ENCODE measurements around the gene ERVK3-1.
"Not testable (repeated sequence)": the region's sequence is repeated elsewhere in the genome, so short reads cannot be mapped to it uniquely, and the experiment has no call there.

Gene ERVK3-1

DNA sequence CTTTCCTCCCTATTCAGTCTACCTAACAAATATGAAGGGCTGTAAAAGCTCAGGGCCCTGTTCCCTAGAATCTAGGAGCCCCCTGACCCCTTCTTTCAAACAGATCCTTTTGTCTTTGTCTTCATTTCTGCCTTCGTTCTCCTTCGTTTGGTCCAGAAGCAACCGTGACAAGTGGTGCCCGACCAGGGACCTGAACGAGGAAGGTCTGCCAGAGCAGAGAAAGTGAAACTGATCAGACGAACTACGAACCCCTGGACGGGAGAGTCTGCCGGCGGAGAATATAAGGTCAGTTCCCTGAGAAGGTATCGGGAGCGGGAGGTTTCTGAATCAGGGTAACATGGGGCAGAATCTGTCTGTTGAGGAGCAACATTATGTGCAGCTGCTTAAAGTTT, 751 bp downstream of the ERVK3-1 start:
- peak in 1 of 3 donors; percentile 31 for DNase-seq

DNA sequence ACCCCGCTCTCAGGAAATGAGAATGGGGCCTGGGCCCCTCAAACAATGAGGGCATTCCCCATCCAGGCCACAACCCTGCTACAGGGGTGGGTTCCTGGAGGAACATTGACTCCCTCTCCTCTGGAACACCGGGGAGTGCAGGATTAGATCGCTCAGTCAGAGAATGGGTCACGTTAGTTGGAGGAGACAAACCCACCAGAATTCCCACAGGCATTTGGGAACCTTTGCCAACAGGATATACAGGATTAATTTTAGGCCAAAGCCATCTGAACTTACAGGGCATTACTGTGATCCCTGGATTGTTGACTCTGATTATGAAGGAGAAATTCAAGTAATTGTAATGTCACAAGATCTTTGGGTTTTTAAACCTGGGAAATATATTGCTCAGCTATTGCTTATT, 2.6 kb downstream of the ERVK3-1 start:
- DNase-seq = no peak

DNA sequence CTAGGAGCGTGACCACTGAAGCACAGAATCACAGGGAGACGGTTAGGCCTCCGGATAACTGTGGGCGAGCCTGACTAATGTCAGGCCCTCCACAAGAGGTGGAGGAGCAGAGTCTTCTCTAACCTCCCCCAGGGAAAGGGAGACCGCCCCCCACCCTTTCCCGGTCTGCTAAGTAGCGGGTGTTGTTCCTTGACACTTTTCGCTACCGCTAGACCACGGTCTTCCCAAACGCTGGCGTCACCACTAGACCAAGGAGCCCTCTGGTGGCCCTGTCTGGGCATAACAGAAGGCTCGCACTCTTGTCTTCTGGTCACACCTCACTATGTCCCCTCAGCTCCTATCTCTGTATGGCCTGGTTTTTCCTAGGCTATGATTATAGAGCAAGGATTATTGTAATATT, 5.5 kb downstream of the ERVK3-1 start:
- not testable (repeated sequence) for DNase-seq

DNA sequence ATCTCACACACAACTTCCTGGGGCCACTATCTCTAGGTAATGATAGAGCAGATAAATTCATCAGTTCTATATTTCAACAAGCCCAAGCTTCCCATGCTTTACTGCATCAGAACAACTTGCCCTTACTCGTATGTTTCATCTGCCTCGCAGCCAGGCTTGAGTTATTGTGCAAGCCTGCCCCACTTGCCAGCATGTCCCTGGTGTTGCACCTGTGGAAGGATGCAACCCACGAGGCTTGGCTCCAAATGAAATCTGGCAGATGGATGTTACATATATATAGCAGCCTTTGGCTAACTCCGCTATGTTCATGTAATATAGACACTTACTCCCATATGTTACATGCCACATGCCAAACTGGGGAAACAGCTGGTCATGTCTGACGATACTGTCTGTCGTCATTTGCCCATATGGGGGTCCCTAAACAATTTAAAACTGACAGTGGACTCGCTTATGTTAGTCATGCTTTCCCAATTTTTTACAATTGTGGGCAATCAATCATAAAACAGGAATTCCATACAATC, 6.2 kb downstream of the ERVK3-1 start:
- no peak for DNase-seq

DNA sequence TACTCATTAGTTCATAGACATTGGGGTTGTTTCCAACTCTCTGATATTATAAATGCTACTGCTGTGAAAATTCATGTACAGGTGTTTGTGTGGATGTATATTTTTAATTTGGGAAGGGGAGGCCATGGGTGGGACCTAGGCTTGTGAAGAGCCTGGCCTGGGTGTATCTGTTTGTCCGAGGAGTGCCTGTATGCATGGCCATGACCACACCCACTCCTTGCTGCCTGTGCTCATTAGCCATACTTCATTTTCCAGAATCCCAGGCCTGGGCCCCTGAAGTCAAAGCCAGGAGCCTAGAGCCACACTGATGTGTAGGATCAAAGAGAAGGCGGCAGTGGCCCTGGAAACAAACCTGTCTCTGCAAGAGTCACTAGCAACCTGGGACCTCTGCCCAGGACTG, 10.4 kb downstream of the ERVK3-1 start:
- DNase-seq = no peak

DNA sequence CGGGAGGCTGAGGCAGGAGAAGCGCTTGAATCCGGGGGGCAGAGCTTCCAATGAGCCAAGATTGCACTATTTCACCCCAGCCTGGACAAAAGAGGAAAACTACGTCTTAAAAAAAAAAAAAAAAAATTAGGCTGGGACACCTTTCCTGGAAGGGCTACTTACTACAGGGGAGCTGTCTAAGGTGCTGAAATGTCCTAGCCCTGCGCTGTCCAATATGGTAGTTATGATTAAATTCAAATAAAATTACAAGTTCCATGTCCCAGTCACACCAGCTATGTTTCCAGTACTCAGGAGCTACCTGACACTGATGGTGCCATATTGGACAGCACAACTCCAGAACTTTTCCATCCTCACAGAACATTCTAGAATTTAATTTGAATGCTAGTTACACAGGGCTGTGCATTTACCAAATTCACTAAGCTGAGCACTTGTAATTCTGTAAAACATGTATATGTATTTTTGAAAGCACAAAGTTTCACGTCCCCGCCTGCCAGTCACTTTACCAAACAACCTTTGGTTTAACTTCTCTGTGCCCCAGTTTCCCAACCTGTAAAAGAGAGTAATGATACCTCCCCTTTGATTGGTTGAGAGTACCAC, 12.4 kb downstream of the ERVK3-1 start:
- peak; percentile 23 to 47 (median 43) for DNase-seq

DNA sequence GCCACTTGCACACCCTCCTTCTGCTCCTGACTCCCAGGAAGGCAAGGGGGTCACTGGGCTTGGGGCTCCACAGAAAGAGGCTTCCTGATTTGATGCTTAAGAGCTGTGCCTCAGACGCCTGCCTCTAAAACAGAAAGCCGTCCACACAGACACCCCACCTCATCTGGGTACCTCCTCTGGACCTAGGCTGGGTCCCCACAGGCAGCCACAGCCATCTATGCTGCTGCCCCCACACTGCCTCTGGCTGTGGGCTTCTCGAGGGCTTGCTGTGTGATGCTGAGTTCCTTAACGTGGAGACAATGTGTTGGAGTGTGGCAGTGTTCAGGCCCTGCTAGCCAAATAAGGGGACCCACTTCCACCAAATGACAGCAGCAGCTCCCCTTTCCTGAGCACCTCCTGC, 13.1 kb downstream of the ERVK3-1 start:
- no peak for DNase-seq

DNA sequence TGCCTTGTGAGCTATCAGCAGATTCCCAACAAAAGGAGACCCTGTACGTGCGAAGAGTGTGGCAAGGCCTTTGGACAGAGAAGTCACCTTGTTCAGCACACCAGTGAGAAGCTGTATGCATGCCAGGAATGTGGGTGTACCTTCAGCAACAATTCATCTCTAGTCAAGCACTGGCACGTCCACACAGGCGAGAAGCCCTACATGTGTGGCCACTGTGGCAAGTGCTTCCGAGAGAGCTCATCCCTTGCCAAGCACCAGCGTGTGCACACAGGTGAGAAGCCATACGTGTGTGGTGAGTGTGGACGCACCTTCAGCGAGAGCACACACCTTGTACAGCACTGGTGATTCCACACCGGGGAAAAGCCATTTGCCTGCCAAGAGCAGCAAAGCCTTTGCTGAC, 14.1 kb downstream of the ERVK3-1 start:
- DNase-seq = no peak

DNA sequence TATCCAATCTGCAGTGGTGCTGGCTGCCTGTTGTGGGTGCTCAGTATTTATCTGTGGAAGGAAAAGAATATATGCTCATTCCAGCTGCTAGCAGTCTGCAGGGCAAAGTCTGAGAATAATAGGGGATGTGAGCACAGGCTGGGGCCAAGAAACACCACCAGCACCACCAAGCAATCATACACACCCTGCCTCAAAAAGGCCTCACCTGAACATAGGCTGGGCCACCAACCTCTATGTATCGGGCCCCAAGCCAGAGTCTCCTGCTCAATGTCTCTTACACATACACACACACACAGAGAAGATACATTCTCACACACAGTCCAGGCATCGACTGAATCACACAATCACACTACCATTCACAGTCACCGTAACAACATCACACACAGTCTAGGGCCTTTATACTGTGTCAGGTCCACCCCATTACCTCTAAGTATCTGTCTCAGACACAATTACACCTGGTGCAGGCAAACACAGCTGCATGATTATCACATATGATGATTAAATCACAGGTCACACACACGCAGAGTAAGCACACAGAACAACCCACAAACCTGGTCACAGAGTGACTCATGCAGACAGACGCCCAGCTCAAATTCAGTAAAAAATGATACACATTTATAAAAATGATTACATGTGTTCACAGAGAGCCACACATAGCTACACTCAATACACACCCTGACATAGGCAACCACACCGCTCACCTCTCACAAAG, 20.3 kb downstream of the ERVK3-1 start:
- DNase-seq = no peak

DNA sequence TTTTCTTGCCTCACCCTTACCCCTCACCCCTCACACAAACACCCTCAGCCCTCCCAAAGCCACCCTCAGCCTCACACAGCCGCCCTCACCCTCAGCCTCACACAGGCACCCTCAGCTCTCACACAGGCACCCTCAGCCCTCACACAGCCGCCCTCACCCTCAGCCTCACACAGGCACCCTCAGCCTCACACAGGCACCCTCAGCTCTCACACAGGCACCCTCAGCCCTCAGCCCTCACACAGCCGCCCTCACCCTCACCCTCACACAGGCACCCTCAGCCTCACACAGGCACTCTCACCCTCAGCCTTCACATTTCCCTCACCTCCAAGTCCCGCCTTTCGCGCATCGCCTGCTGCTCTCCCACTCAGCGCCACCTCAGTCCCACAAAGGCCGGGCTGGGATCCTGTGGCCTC, 21.3 kb downstream of the ERVK3-1 start:
- DNase-seq = no peak

DNA sequence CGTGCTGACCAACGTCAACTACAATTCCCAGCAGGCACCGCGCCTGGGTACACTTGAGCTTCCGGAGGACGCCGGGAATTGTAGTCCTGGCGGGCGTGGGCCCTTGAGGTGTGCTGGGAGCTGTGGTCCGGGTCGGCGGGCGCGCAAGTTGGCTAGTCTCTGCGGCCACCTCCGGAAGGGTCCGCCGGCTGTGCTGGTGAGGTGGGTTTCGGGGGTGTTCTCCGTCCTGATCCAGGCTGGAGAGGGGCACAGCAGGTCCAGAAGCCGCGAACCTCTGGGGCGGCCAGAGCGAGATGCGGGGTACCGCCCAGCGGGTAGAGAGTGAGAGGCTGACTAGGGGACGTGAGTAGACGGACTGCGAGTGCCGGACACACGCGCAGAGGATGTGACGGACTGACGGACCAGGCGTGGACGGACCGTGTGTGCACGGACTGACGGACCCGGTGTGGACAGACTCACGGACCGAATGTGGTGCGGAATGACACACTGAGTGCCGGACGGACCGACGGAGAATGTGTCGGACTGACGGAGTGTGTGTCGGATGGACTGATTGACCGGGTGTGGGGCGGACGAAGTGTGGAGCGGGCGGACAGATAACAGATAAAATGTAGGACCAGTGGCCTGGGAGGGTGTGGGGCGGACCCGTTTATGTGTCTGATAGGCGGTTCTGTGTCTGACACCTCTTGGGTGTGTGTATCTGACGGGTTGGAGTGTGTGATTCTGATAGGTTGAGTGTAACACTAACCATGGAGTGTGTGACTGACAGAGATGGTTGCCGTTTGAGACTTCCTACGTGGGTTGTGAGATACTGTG, 21.9 kb downstream of the ERVK3-1 start, which contains the start of gene ZSCAN22:
TSS of gene ZSCAN22 (plus strand) at position 81 of the 813 bp plus-strand sequence. CDS start 7,809 bp downstream, outside the sequence.
- peak; percentile 97 to 98 (median 97) for DNase-seq

DNA sequence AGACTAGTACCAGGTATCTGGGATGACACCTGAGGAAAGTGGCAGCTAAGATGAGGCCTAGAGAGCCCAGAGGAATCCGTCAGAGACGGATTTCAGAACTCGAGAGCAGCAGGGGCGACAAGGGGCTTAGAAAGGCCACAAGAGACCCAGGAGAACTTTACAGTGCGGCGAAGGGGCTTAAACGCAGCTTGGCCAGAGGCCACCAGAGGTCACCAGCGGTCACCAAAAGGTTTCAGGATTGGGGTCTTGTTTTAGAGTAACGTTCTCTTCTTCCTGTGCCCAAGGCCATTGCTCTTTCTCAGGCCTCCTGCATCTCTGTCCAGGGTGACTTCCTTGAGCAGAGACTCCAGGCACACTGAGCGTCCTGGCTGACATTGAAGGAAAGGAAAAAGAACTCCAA, 23.8 kb downstream of the ERVK3-1 start:
- peak; percentile 39 to 57 (median 48) for DNase-seq

DNA sequence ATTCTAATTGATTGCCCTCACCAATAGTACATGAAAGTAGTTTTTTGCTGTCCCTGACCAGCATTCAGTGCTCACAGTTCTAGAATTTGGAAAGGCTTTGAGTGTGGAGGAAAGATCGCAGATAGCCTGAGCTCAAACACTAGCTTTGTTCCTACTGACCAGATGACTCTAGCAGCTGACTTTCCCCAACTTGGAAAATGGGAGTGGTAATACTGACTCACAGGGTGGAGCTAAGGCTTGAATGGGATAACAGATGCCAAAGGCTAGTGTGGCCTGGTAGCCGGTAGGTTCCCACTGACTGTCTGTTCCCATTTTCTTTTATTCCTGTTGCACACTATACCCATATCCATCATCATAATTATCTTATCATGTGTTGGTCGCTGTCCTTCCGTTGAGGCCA, 25.3 kb downstream of the ERVK3-1 start:
- no peak for DNase-seq

DNA sequence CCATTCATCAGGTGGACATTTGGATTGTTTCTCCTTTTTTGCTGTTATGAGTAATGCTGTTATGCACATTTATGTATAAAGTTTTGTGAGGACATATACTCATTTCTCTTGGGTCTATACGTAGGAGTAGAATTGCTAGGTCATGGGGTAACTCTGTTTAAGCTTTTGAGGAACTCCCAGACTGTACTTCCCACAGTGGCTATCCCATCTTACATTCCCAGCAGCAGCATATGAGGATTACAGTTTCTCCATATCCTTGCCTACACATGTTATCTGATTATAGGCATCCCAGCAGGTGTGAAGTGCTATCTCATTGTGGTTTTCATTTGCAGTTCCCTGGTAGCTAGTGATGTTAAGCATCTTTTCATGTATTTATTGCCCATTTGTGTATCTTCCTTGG, 27.5 kb downstream of the ERVK3-1 start:
- DNase-seq = peak; percentile 31 to 53 (median 40)

DNA sequence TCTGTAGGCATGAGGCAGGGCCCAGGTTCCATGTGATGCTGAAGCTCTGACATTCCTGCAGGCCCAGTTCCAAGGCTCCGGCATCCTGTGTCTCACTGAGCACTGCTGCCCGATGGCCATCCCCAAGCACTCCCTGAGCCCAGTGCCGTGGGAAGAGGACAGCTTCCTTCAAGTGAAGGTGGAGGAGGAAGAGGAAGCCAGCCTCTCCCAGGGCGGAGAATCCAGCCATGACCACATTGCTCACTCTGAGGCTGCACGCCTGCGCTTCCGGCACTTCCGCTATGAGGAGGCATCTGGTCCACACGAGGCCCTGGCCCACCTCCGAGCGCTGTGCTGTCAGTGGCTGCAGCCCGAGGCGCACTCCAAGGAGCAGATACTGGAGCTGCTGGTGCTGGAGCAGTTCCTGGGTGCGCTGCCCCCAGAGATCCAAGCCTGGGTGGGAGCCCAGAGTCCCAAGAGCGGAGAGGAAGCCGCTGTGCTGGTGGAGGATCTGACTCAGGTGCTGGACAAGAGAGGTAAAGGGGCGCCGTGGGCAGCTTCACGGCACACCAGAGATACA, 29.6 kb downstream of the ERVK3-1 start:
- no peak for DNase-seq

DNA sequence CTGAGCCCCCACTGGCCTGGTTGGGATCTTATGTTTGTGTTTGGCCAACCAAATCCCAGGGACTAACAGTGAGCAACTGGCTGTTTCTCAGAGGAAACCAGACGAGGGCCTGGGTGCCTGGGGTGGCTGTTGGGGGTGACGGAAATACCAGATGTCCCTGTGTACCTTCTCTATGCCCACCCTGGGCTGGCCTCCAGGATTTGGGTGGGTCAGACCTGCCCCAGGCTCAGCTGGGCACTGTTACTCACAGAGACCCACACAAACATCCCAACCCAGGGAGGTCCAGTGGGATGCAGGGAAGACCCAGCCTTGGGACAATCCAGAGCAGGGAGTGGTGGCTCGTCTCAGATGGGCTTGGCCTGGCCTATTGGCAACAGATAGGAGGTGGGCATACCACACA, 30.5 kb downstream of the ERVK3-1 start:
- DNase-seq = no peak

DNA sequence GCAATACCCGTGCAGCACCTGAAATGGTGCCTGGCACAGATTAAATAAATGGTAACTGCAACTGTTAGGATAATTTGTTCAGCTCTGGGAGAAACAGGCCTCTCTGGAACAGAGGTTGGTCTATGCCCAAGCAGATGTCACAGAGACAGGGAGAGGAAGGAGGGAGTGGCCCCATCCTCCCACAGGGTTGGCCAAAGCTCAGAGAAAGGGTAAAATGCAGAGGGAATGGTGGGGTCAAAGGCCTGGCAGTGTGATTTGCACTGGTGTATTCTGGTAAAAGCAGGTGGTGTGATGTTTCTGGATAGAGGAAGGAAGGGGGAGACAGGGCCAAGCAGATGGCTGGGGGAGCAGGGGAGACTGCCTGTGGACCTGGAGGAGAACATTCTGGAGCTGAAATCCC, 31.0 kb downstream of the ERVK3-1 start:
- no peak for DNase-seq

DNA sequence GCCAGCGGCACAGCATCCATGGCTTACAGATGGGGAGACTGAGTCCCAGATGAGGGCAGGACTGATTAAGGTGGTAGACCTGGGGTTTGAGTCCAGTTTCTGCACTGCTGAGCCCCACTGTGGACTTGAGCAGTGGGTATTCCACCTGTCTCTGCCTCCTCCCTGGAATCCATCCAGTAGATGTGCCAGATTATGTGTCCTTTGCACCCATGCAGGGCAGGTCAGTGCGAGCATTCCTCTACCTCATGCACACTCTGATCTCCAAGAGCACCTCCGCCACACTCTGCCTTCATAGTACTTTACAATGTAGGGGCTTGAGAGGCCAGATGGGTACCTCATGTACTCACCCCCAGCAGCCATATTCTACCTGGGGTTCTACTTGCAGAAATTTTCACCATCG, 31.6 kb downstream of the ERVK3-1 start:
- no peak for DNase-seq

DNA sequence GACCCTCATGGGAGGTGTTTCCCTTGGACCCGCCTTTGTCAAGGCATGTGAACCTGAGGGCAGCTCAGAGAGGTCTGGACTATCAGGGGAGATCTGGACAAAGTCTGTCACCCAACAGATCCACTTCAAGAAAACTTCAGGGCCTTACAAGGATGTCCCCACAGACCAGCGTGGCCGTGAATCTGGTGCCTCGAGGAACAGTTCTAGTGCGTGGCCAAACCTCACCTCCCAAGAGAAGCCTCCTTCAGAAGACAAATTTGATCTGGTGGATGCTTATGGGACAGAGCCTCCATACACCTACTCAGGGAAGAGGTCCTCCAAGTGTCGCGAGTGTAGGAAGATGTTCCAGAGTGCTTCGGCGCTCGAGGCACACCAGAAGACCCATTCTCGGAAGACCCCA, 33.2 kb downstream of the ERVK3-1 start:
- no peak for DNase-seq

DNA sequence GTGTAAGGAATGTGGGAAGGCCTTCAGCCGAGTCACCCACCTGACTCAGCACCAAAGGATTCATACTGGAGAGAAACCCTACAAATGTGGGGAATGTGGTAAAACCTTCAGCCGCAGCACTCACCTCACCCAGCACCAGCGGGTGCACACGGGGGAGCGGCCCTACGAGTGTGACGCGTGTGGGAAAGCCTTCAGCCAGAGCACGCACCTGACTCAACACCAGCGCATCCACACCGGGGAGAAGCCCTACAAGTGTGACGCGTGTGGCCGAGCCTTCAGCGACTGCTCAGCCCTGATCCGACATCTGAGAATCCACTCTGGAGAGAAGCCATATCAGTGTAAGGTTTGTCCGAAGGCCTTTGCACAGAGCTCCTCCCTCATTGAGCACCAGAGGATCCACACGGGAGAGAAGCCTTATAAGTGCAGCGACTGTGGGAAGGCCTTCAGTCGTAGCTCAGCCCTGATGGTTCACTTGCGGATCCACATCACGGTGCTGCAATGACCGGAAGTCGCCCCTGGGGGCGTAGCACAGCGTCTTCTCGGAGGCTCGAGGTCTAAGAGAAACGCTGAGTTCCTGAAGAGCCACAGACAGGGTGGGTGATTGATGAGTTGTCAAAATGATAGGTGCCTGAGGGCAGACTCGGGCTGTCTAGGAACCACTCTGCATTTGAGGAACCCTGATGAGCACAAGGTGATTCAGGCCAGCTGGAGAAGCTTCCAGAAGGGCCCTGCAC, 33.8 kb downstream of the ERVK3-1 start:
- no peak for DNase-seq

DNA sequence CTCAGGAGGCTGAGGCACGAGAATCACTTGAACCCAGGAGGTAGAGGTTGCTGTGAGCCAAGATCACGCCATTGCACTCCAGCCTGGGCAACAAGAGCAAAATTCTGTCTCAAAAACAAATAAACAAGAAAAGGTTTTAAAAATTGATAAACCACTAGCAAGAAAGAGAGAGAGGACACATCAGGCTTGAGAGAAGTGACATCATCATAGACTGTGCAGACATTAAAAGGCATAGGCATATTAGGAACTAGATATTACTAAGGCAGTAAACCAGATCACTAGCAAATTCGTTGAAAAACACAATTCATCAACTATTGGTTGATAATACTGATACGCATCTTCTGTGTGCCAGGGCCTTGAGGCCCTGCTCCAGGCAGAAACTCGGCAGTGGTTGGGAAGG, 40.4 kb downstream of the ERVK3-1 start:
- DNase-seq = no peak
